Glutamatergic neuron (in vitro differentiated cells): Measurements from ENCODE around the gene GREB1. TPM values are rescaled to one million over a fixed set of nuclear protein-coding genes. Genes with fewer than 3 reads are reported as not detected.
"Not testable (repeated sequence)": the region's sequence is repeated elsewhere in the genome, so short reads cannot be mapped to it uniquely, and the experiment has no call there.

Experiments
- DNase-seq: peaks from one replicate; pipeline ENCODE4 v3.0.0; 2022
- H3K27ac Mint-ChIP-seq: one replicate; pipeline ENCODE4 v1.8.0; 2020; ENCODE audit warnings: mild to moderate bottlenecking, mixed read lengths, inconsistent platforms; ENCODE audit not compliant: unreplicated experiment
- H3K27me3 Mint-ChIP-seq: one replicate; pipeline ENCODE4 v1.8.0; 2020; ENCODE audit warnings: mild to moderate bottlenecking, moderate library complexity, mixed read lengths, inconsistent platforms; ENCODE audit not compliant: unreplicated experiment
- H3K36me3 Mint-ChIP-seq: one replicate; pipeline ENCODE4 v1.8.0; 2020; ENCODE audit warnings: mild to moderate bottlenecking, mixed read lengths, inconsistent platforms; ENCODE audit not compliant: unreplicated experiment
- H3K4me1 Mint-ChIP-seq: one replicate; pipeline ENCODE4 v1.8.0; 2020; ENCODE audit warnings: mild to moderate bottlenecking, low read depth, mixed read lengths, inconsistent platforms; ENCODE audit not compliant: unreplicated experiment
- H3K4me3 Mint-ChIP-seq: one replicate; pipeline ENCODE4 v1.8.0; 2020; ENCODE audit warnings: mild to moderate bottlenecking, mixed read lengths, inconsistent platforms; ENCODE audit not compliant: unreplicated experiment
- H3K9me3 Mint-ChIP-seq: one replicate; pipeline ENCODE4 v1.8.0; 2020; ENCODE audit warnings: mild to moderate bottlenecking, moderate library complexity, mixed read lengths, inconsistent platforms; ENCODE audit not compliant: unreplicated experiment
- total RNA-seq: library from RNA; stranded (reverse); fragmentation: NEBNext Ultra II Directional; extraction: Animal tissue kit (Norgen Biotek cat#: 25700); gene quantifications from one replicate; pipeline ENCODE4 v1.2.1, GENCODE V29; 2021; ENCODE audit not compliant: unreplicated experiment
- TF ChIP-seq, protein P1 (sequence below): fragments of 200-600 bp; sonication (generic); IDR thresholded peaks from one replicate; pipeline ENCODE4 v1.5.0; 2021; ENCODE audit not compliant: partially characterized antibody, unreplicated experiment

The GREB1 gene
- total RNA-seq, 1 donor from 2014 or later, result 134 TPM

DNA sequence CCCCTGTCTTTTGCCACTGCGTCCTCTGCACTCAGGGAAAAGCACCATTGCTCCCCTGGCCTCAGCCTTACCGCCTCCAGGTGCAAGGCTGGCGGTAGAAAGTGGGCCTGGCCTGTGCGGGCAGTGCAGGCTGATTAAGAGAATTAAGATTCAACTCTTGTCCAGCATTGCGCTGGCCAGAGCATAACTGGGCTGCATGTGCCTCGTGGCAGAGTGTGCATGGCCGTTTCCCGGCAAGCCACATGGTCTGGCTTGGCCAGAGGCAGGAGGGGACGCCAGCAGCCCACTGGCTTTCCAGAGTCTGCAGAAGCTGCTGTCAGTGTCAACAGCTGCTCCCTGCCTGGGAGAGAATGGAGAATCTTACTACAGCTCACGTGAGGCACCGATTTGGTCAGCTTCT is 123.8 kb downstream of the GREB1 start:
- TF ChIP-seq, protein P1, sequence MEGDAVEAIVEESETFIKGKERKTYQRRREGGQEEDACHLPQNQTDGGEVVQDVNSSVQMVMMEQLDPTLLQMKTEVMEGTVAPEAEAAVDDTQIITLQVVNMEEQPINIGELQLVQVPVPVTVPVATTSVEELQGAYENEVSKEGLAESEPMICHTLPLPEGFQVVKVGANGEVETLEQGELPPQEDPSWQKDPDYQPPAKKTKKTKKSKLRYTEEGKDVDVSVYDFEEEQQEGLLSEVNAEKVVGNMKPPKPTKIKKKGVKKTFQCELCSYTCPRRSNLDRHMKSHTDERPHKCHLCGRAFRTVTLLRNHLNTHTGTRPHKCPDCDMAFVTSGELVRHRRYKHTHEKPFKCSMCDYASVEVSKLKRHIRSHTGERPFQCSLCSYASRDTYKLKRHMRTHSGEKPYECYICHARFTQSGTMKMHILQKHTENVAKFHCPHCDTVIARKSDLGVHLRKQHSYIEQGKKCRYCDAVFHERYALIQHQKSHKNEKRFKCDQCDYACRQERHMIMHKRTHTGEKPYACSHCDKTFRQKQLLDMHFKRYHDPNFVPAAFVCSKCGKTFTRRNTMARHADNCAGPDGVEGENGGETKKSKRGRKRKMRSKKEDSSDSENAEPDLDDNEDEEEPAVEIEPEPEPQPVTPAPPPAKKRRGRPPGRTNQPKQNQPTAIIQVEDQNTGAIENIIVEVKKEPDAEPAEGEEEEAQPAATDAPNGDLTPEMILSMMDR, result no peak
- Mint-ChIP-seq H3K27ac (no peak overlapping the region), H3K4me3 (no peak overlapping the region), H3K36me3 (peaks cover 5% of the 10 kb centered on the region), H3K9me3 (peaks cover 2% of the 10 kb centered on the region), H3K4me1 (peaks cover 3% of the 10 kb centered on the region), H3K27me3 (no peaks in the 10 kb centered on the region)
- no peak for DNase-seq

DNA sequence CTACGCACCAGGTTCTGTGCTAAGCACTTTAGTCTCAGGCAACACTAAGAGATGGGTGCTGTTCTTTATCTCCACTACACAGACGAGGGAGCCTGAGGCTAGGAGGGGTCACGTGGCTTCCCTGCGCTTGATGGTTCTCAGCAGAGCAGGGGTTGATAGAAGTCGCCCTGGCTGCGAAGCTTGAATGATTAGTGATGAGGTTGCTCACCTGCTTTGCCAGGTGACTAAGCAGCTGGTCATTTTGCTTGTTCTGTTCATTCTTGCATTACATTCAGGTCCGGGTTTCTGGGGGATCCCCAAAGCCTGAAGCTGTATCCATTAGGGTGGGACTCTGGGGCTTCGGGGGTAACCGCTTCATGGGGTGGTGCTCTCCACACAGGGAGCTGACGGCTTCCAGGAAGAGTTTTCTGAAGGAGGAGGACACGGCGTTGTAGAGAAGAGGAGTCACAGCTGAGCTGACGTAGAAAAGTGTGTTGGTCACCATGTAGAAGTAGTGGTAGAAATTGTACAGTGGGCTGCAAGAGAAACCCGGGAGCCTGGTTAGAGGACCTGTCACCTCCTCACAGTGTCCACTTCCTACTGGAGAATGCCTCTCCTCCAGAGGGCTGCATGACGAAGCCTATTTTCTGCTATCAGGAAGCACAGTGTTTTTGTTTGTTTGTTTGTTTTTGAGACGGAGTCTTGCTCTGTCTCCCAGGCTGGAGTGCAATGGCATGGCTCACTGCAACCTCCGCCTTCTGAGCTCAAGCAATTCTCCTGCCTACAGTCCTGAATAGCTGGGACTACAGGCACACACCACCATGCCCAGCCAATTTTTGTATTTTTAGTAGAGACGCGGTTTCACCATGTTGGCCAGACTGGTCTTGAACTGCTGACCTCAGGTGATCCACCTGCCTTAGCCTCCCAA is 124.6 kb downstream of the GREB1 start:
- Mint-ChIP-seq H3K36me3 (peaks cover 13% of the 10 kb centered on the region), H3K4me3 (no peak overlapping the region), H3K9me3 (peaks cover 4% of the 10 kb centered on the region), H3K4me1 (no peaks in the 10 kb centered on the region), H3K27ac (no peak overlapping the region), H3K27me3 (no peaks in the 10 kb centered on the region)
- DNase-seq, result no peak
- TF ChIP-seq, protein P1, result no peak

DNA sequence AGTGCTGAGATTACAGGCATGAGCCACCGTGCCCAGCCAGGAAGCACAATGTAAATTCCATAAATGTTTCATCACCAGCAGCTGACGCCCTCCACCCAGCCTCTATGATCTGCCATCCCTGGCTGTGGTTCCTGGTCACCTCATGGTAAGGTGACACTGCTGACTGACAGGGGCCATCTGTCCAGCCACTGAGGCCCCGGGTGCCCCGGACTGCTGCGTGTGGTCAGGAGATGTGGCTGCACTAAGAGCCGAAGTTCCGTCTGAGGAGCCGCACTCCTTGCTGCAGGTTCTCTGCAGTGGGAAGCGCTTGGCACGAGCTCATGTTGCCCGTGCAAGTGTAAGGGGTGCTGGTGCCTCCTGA is 125.2 kb downstream of the GREB1 start:
- TF ChIP-seq, protein P1, result no peak
- Mint-ChIP-seq H3K36me3 (peaks cover 14% of the 10 kb centered on the region), H3K9me3 (peaks cover 7% of the 10 kb centered on the region), H3K27ac (no peak overlapping the region), H3K4me3 (no peak overlapping the region), H3K27me3 (no peaks in the 10 kb centered on the region), H3K4me1 (no peaks in the 10 kb centered on the region)
- DNase-seq, result no peak

DNA sequence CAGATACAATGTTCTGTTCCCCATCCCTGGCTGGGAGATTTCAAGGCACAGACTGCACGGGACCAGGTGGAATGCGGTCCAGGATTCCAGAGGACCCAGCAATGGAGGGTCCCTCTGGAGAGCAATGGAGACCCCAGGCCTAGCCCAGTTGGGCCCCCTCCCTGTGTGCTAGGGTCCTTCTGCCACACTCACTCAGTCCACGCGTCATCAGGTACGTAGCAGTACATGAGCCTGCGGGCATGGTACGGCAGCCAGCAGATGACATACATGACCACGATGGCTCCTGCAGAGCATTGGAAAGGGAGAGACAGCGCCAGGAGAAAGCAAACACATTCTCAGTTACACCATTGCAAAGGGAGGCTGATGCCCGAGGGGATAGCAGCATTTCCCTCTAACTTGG is 126.0 kb downstream of the GREB1 start:
- no peak for DNase-seq
- Mint-ChIP-seq H3K27ac (no peak overlapping the region), H3K36me3 (peaks cover 14% of the 10 kb centered on the region), H3K4me1 (no peaks in the 10 kb centered on the region), H3K27me3 (no peaks in the 10 kb centered on the region), H3K4me3 (no peak overlapping the region), H3K9me3 (peaks cover 7% of the 10 kb centered on the region)
- TF ChIP-seq, protein P1, result no peak

DNA sequence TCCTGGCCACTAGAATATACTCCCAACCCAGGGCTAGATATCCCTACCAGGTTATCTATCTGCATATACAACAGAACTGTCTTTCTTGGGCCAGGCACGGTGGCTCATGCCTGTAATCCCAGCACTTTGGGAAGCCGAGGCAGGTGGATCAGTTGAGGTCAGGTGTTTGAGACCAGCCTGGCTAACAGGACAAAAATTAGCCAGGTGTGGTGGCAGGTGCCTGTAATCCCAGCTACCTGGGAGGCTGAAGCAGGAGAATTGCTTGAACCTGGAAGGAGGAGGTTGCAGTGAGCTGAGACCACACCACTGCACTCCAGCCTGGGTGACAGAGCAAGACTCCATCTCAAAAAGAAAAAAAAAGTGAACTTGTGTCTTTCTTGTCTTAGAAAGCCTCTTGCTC is 126.6 kb downstream of the GREB1 start:
- not testable (repeated sequence) for H3K9me3 Mint-ChIP-seq, H3K4me3 Mint-ChIP-seq, DNase-seq, H3K27ac Mint-ChIP-seq, H3K27me3 Mint-ChIP-seq, H3K4me1 Mint-ChIP-seq
- peaks cover 14% of the 10 kb centered on the region for H3K36me3 Mint-ChIP-seq
